Globus pallidus (tissue), 1 donor: ENCODE measurements around the gene SLC45A3.
A peak's percentile ranks its signal among the peaks of the same experiment; 100 is the strongest.

Experiments used
- DNase-seq: peaks from one replicate; pipeline ENCODE4 v3.0.0-alpha.2; 2015; ENCODE audit warnings: low spot score

The SLC45A3 gene

GRCh38 chr1:205700865-205701401 is 20.6 kb upstream of the SLC45A3 start:
- peak; percentile 59 for DNase-seq

- no peak for DNase-seq
Measured at GRCh38 chr1:205699416-205699815, 19.1 kb upstream of the SLC45A3 start.

GRCh38 chr1:205698921-205699320 is 18.6 kb upstream of the SLC45A3 start:
- DNase-seq: no peak

DNA sequence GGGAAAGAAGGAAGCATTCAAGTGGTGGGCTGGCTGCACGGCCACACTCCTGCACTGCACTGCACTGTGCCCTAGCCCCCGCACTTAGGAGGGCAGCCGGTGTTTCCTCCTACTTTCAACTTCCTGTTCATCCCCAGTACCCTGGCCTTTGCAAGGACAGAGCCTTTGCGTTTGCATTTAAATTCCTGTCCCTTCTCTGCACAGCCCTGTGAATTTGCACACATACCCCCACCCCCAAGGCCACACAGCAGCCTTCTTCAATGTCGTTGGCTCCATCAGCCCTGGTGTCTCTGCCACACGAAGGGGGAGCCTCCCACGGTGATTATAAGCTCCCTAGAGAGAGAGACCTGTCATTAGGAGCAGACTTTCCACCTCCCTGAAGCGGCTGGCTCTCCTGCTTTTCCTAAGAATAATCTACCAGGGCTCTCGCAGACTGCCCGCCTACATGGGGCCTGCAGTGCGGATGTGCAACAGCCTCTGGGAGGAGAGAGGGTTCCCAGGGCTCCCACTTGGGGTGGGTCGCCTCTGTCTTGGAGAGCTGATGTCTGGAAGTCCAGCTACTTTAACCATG is 13.2 kb upstream of the SLC45A3 start:
- no peak for DNase-seq

GRCh38 chr1:205692423-205692822 is 12.1 kb upstream of the SLC45A3 start:
- DNase-seq: no peak

DNA sequence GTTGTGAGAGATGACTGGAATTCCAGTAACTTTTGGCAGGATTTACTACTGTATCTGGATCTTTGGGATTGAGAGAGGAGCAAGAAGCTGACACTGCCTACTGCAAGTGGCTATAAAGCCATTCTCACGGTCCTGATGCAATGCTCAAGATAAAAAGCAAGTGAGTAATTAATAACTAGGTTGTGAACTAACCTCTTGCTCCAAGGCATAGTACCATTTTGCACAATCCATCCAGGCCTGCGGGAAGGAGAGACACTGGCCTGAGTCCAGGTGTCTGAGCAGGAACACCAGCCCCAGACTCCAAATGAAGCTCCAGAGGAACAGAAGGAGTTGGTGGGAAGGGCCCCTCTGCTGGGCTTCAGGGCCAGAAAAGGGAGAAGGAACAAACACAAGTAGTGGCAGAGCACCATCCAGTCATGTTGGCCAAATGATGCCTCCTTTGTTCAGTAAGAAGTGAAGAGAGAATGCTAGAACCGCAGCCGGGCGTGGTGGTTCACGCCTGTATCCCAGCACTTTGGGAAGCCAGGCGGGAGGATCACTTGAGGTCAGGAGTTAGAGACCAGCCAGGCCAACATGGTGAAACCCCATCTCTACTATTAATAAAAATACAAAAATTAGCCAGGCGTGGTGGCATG is 9.9 kb upstream of the SLC45A3 start:
- DNase-seq: no peak

- DNase-seq: no peak
Measured at GRCh38 chr1:205689479-205689878, 9.2 kb upstream of the SLC45A3 start.

GRCh38 chr1:205688171-205689080 is 8.1 kb upstream of the SLC45A3 start:
- DNase-seq: no peak

- DNase-seq: no peak
Measured at GRCh38 chr1:205687242-205687641, 6.9 kb upstream of the SLC45A3 start.

GRCh38 chr1:205681364-205681763 is 1.1 kb upstream of the SLC45A3 start:
- DNase-seq: no peak

- DNase-seq: no peak
Measured at GRCh38 chr1:205678286-205679111, 1.8 kb downstream of the SLC45A3 start.

- DNase-seq: peak; percentile 74
Measured at GRCh38 chr1:205677167-205677566, 3.1 kb downstream of the SLC45A3 start.

GRCh38 chr1:205676597-205676996 is 3.7 kb downstream of the SLC45A3 start:
- peak; percentile 96 for DNase-seq

GRCh38 chr1:205676002-205676401 is 4.3 kb downstream of the SLC45A3 start:
- DNase-seq: no peak

GRCh38 chr1:205675247-205675646 is 5.1 kb downstream of the SLC45A3 start:
- DNase-seq: peak; percentile 24

DNA sequence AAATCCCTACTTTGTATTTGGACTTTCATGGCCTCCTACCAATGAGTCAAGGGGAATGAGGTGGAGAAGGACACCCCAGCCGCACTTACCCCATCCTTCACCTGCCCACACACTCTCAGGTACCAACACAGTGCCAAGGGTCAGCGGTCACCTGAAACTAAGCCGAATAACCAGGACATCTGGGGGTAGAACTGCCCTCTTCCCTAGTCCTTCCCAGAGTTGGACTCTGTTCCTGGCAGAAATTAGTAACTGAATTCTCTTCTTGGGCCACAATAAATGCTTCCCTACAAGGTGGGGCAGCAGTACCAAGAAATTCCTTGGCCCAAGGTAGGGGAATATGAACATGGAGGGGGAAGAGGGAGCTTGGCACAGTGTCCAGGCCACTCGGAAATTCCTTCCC is 7.3 kb downstream of the SLC45A3 start:
- no peak for DNase-seq

GRCh38 chr1:205672395-205672889 is 7.9 kb downstream of the SLC45A3 start:
- no peak for DNase-seq

DNA sequence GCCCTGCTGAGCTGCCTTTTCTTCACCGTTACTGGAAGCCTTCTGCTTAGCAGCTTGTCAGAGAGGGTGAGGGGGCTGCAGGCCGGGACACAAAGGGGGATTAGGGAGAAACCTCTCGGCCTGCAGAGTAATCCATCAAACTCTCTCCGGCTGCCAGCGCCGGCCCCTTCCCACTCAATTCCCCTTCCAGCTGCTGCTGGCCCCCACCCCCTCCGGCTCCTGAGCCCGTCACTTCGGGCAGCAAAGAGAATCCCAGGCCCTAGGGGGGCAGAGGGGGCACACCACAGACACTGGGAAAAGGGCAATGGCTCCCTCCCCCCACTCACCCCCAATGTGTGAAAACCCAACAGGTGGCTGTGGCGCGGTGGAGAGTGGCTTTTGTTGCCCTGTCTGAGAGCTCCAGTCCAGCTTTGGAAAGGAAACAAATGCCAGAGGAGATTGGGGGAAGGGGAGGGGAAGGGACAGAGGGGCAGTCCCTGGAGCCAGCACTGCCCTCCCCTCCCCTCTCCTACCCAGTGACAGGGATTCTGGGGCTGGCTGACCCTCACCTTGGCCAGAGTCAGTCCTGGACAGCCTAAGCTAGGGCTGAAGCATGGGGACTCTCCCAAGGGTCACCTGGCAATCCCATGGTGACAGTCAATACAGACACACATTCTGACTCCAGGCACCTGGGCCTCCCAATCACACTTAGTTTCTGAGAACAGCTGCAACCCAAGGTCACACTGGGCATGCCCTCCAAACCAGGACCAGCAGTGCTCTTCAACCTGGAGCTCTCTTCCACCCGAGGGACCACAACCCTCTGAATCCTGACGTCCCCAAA is 9.5 kb downstream of the SLC45A3 start:
- peak; percentile 32 for DNase-seq

GRCh38 chr1:205670150-205670446 is 10.2 kb downstream of the SLC45A3 start:
- peak; percentile 79 for DNase-seq

- peak; percentile 77 for DNase-seq
Measured at GRCh38 chr1:205669341-205670149, 10.8 kb downstream of the SLC45A3 start.
